NCI-H1417 (cell line): ENCODE data around the gene PSME1.
A peak's percentile ranks its signal among the peaks of the same experiment; 100 is the strongest.

ENCODE experiments used
- DNase-seq, 3 experiments: peaks; one replicate each; lab custom pipeline; 2025; lab: John Stamatoyannopoulos, UW

PSME1 gene

GRCh38 chr14:24130380-24130716 is 5.6 kb upstream of the PSME1 start, which contains the start of gene FITM1:
Gene FITM1 (plus strand): TSS chr14:24130659. CDS start chr14:24131564, 905 bp downstream.
- no peak for DNase-seq

- no peak for DNase-seq
These were observed 5.1 kb upstream of the PSME1 start for GRCh38 chr14:24130717-24131548.

- no peak for DNase-seq
These were observed 4.4 kb upstream of the PSME1 start for GRCh38 chr14:24131549-24131966.

GRCh38 chr14:24132061-24132685 is 3.8 kb upstream of the PSME1 start:
- peak in 2 of 3 experiments; percentile 26 to 48 for DNase-seq

DNA sequence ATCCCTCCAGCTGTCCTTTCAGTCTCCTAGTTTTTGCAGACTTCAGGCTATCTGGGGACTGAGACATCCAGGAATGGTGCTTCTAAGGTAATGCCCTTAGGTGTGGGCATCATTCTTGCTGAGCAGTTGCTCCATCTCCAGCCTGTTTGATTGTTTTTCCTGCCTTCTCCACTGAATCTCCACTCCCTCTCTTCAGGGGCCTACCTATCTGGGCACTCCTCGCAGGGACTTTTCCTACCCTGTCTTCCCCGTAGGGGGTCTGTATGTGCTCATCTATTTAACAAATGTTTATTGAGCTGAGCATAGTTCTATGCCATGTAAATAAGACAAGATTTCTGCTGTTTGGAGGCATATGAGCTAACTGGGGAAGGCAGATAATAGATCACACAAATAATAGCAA is 3.0 kb upstream of the PSME1 start:
- no peak for DNase-seq

- DNase-seq = no peak
These were observed 2.3 kb upstream of the PSME1 start for GRCh38 chr14:24133735-24134134.

DNA sequence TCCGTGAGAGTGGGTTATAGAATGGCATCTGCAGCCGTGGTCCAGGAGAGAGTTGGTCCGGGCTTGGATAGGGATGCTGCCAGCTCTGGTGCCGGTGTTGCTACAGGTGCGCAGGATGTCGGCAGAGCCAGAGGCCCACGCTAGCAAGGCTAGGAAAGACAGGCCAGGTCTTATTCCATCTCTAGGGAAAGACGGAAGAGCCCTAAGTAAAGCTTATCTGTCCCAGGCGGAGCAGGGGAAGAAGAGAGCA is 485 bp upstream of the PSME1 start:
- no peak for DNase-seq

DNA sequence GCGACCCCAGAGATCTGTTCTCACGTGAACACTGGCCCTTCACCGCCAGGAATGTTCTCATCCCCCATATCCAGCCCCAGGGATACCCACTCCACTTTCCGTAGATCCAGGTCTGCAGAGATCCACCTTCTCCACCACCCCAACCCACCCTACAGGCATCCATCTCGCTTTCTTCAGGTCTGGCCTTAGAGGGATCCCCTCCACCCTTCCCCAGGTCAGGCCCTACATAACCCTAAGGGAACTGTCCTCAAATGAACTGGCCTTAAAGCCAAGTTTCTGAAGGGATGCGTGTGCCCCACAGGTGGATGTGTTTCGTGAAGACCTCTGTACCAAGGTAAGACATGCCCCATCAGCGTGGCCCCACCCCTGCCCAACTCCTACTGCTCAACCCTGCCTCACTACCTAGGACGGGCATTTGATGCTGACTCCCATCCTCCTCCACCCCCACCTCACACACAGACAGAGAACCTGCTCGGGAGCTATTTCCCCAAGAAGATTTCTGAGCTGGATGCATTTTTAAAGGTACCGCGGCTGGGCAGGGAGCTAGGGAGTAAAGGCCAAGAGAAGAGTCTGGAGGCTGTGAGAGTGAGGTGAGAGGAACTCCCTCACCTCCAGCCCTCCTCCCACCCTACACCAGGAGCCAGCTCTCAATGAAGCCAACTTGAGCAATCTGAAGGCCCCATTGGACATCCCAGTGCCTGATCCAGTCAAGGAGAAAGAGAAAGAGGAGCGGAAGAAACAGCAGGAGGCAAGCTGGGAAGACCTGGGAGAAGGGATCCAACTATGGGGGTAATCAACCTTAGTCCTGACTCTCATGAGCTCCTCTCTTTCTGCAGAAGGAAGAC is 912 bp downstream of the PSME1 start:
- peak in 2 of 3 experiments; percentile 49 to 56 for DNase-seq

DNA sequence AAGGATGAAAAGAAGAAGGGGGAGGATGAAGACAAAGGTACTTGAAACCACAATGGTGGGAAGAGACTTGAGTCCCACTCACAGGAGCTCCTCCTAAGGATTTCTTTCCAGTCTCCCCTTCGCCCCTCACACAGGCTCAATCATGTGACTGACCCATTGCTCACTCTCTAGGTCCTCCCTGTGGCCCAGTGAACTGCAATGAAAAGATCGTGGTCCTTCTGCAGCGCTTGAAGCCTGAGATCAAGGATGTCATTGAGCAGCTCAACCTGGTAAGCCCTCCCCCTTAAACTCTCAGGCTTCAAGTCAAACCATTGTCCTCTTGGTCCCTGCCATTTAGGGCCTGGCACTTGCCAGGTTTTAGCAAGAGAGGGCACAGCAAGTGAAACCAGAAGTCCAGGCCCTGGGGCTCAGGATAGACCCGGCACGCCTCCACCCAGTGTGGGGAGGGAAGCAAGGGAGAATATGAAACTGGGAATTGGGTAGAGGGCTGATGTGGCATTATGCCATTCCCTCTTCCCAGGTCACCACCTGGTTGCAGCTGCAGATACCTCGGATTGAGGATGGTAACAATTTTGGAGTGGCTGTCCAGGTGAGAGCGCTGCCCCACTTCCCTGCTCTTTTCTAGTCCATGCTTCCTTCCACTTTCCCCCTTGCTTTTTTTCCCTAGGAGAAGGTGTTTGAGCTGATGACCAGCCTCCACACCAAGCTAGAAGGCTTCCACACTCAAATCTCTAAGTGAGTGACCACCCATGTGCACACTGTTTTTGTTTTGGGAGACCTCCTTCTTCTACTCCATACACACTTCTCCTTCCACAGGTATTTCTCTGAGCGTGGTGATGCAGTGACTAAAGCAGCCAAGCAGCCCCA is 1.8 kb downstream of the PSME1 start:
- no peak for DNase-seq

GRCh38 chr14:24138396-24139271 is 2.6 kb downstream of the PSME1 start:
- DNase-seq = no peak

- DNase-seq = peak in 1 of 3 experiments; percentile 39
These were observed 3.4 kb downstream of the PSME1 start for GRCh38 chr14:24139272-24139934.

- peak; percentile 100 for DNase-seq
These were observed 5.3 kb downstream of the PSME1 start, which contains the start of gene EMC9 for GRCh38 chr14:24141097-24141880. Gene EMC9 (minus strand): TSS chr14:24141591. CDS start chr14:24141304, 287 bp downstream.

GRCh38 chr14:24143511-24143910 is 7.5 kb downstream of the PSME1 start:
- no peak for DNase-seq

DNA sequence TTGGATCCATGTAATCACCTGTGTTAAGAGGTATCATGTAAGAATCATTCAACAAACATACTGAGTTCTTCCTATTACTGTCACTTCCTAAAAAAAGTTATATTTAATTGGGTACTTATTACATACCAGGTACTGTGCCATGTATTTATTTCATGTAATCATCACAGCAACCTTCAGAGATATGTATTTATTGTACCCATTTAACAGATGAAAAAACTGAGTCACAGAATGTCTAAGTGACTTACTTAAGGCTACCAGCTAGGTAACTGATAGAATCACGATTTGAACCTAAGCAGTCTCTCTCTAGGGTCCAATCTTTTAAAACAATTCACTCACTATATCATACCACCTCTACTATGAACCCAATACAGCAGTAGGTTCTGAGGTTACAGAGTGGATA is 8.5 kb downstream of the PSME1 start:
- no peak for DNase-seq

DNA sequence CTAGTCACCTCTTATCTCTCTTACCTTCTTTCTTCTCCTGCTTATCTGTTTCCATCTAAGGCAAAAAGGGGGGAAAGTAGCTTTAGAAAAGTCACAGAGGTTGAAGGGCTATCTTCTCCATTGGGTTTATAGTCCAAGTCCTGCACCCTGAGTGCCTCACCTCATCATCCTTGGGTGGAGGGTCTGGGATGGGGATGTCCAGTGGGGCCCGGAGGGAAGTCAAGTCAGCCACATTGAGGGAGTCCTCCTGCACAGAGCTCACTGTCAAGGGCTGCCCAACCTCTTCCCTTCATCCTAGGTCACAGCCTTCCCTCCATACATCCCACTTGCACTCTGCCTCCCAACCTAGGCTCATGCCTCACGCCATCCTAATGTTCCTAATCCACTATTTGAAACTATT is 9.2 kb downstream of the PSME1 start:
- DNase-seq = no peak

DNA sequence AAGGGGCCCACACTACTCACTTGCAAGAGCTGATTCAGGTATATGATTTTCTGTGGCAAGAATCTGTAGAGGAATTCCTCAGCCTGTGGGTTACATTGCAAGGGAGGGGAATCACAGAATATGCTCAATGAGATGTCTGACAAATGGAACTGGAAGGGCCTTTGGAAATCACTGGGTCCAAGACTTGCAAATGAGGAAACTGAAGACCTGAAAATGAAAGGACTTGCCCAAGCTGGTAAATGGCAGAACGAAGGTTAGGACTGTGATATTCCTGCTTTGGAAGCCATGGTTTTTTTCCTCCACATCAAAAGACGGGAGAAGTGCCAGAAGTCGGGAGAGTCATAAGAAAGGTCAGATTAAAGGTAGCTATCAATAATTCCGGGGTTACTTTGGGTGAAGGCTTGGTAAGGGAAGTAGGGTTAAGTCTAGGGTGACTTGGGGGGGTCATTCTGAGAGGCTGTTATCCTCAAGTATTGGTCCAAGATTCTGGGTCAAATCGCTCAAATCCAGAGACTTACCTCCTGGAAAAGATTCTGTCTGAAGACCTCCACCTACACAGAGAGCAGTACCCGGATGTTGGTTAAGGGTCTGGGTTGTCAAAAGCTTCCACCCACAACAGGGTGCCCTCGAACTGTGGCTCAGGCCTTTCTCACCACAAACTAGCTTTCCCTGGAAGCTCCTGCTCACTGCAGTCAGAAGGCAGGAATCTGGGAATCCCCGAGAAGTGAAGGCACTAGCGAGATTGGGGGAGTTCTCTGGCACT is 9.9 kb downstream of the PSME1 start:
- no peak for DNase-seq

DNA sequence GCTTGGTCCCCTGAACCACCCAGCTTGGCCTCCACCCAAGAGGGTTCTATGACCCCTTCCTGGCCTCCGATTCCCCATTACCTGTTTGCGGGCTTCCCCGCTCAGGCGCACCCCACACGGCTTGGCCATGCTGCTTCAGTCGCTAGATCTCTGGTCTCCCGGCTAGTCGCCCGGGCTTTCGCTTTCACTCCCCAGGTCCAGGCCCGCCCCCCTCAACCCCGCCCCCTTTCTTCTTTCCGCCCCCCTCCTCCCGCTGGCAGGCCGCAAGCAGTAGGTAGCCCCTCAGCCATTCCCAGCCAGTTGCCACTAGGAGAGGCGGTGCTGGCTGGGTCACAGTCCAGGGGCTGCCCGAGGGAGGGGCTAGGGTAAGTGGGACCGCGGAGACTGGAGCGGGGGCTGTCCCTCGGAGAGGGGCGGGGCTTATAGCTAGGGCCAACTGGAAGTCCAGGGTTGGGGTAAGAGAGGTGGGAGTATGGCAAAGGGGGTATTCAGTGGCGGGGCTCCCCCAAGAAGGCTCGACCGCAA is 10.5 kb downstream of the PSME1 start, which contains the start of gene PSME2:
Gene PSME2 (minus strand): TSS at position 158 of the 525 bp plus-strand sequence. CDS start 29 bp downstream, at position 129.
- DNase-seq = peak; percentile 96 to 99 (median 97)
